H1 (cell line): Measurements from ENCODE around the gene ASTN2. TPM values are rescaled to one million over a fixed set of nuclear protein-coding genes. Genes with fewer than 3 reads are reported as not detected.

Experiments
- CTCF ChIA-PET: fragments of 300-600 bp; sonication (Branson Sonifier 250); formaldehyde crosslinking; loops from one replicate; lab custom pipeline; 2021; ENCODE audit not compliant: partially characterized antibody; lab: Charles Lee
- POLR2A ChIA-PET: fragments of 300-600 bp; sonication (Branson Sonifier 250); formaldehyde crosslinking; loops from one replicate; lab custom pipeline; 2021; ENCODE audit warnings: inconsistent platforms; ENCODE audit not compliant: partially characterized antibody; lab: Charles Lee
- DNase-seq, 2 experiments: peaks; one replicate each; pipeline versions ENCODE4 v3.0.0 to v3.0.0-alpha.2; 2010 to 2022; ENCODE audit warnings: low spot score in 2 of 2, low read depth in 1 of 2, mixed read lengths in 1 of 2
- FAIRE-seq: peaks from 2 replicates; lab custom pipeline; 2011; peaks lifted over from hg19 to GRCh38; lab: Jason Lieb, UNC
- H2AFZ ChIP-seq: 2 replicates; pipeline ENCODE4 v1.8.1; 2012; ENCODE audit warnings: low read length, inconsistent platforms
- H2AK5ac ChIP-seq: 2 replicates; pipeline ENCODE4 v1.6.1; 2013; ENCODE audit warnings: low read depth, low read length
- H2BK120ac ChIP-seq: replicated peaks from 2 replicates; pipeline ENCODE3; 2013; ENCODE audit warnings: low read depth, low read length, inconsistent platforms
- H2BK12ac ChIP-seq: 2 replicates; pipeline ENCODE4 v1.6.1; 2013; ENCODE audit warnings: low read depth, low read length
- H2BK15ac ChIP-seq: 2 replicates; pipeline ENCODE4 v1.6.1; 2013; ENCODE audit warnings: low read length
- H2BK20ac ChIP-seq: 2 replicates; pipeline ENCODE4 v1.6.1; 2013; ENCODE audit warnings: low read length
- H2BK5ac ChIP-seq: 2 replicates; pipeline ENCODE4 v1.6.1; 2013; ENCODE audit warnings: low read depth, low read length
- H3K14ac ChIP-seq: 2 replicates; pipeline ENCODE4 v1.6.1; 2013; ENCODE audit warnings: inconsistent platforms; ENCODE audit not compliant: insufficient read length
- H3K18ac ChIP-seq: 2 replicates; pipeline ENCODE4 v1.6.1; 2013; ENCODE audit warnings: low read length; ENCODE audit errors: extremely low read depth
- H3K23ac ChIP-seq: 2 replicates; pipeline ENCODE4 v1.6.1; 2013; ENCODE audit warnings: inconsistent platforms; ENCODE audit not compliant: insufficient read length
- H3K23me2 ChIP-seq: 2 replicates; pipeline ENCODE4 v1.6.1; 2013; ENCODE audit warnings: low read depth, low read length
- H3K27ac ChIP-seq: 2 replicates; pipeline ENCODE4 v1.6.1; 2011; ENCODE audit warnings: low read depth, low read length, inconsistent platforms
- H3K27me3 ChIP-seq, 4 experiments: replicated peaks in 1 of 4; 1 replicate in 1 of 4; 2 replicates in 3 of 4; pipeline versions ENCODE4 v1.6.1 to v1.8.1; 2011 to 2013; ENCODE audit warnings: low read length in 3 of 4, mild to moderate bottlenecking in 3 of 4, inconsistent platforms in 2 of 4, mixed read lengths in 2 of 4, moderate library complexity in 1 of 4; ENCODE audit not compliant: control insufficient read depth in 3 of 4, insufficient read depth in 3 of 4; ENCODE audit errors: extremely low read depth in 1 of 4
- H3K36me3 ChIP-seq, 4 experiments: 2 replicates each; pipeline versions ENCODE4 v1.6.1 to v1.8.1; 2011 to 2013; ENCODE audit warnings: mild to moderate bottlenecking in 4 of 4, low read length in 3 of 4, moderate library complexity in 2 of 4, control low read depth in 1 of 4, inconsistent platforms in 1 of 4; ENCODE audit not compliant: insufficient read depth in 4 of 4, control insufficient read depth in 2 of 4
- H3K4ac ChIP-seq: replicated peaks from 2 replicates; pipeline ENCODE3; 2013; ENCODE audit warnings: low read length, low read depth, mixed read lengths, inconsistent platforms; ENCODE audit not compliant: insufficient read length
- H3K4me1 ChIP-seq, 4 experiments: replicated peaks in 1 of 4; 1 replicate in 1 of 4; 2 replicates in 3 of 4; pipeline versions ENCODE4 v1.6.1 to v1.8.1; 2011 to 2013; ENCODE audit warnings: low read length in 3 of 4, inconsistent platforms in 2 of 4, mixed read lengths in 1 of 4; ENCODE audit not compliant: insufficient read depth in 4 of 4, control insufficient read depth in 3 of 4
- H3K4me2 ChIP-seq, 2 experiments: 2 replicates each; pipeline versions ENCODE4 v1.6.1 to v1.8.1; 2011 to 2013; ENCODE audit warnings: low read depth in 2 of 2, low read length in 2 of 2, control low read depth in 1 of 2, inconsistent platforms in 1 of 2, mild to moderate bottlenecking in 1 of 2; ENCODE audit not compliant: insufficient read depth in 1 of 2
- H3K4me3 ChIP-seq, 4 experiments: fragments of 200-600, 300-600 bp in 1 of 4; sonication (generic), shearing (Covaris generic), sonication (Bioruptor Twin) in 1 of 4; 2 replicates each; pipeline versions ENCODE4 v1.5.1 to v1.8.1; 2011 to 2016; ENCODE audit warnings: low read length in 4 of 4, low read depth in 3 of 4, control low read depth in 2 of 4, inconsistent platforms in 2 of 4, mild to moderate bottlenecking in 2 of 4, mixed read lengths in 1 of 4, moderate library complexity in 1 of 4; ENCODE audit not compliant: insufficient read depth in 2 of 4; ENCODE audit errors: extremely low read depth in 1 of 4
- H3K56ac ChIP-seq: replicated peaks from 2 replicates; pipeline ENCODE3; 2013; ENCODE audit warnings: low read depth, mild to moderate bottlenecking, mixed read lengths, low read length, inconsistent platforms; ENCODE audit not compliant: insufficient read length
- H3K79me1 ChIP-seq: 2 replicates; pipeline ENCODE4 v1.6.1; 2013; ENCODE audit warnings: low read depth, low read length, control low read depth
- H3K79me2 ChIP-seq, 2 experiments: 2 replicates each; pipeline versions ENCODE4 v1.6.1 to v1.8.1; 2012 to 2013; ENCODE audit warnings: low read length in 2 of 2, mild to moderate bottlenecking in 2 of 2, inconsistent platforms in 1 of 2; ENCODE audit not compliant: insufficient read depth in 2 of 2, control insufficient read depth in 1 of 2
- H3K9ac ChIP-seq, 4 experiments: replicated peaks in 1 of 4; 1 replicate in 1 of 4; 2 replicates in 3 of 4; pipeline versions ENCODE4 v1.6.1 to v1.8.1; 2011 to 2013; ENCODE audit warnings: low read depth in 3 of 4, low read length in 3 of 4, control low read depth in 2 of 4, mild to moderate bottlenecking in 2 of 4, moderate library complexity in 2 of 4, inconsistent platforms in 1 of 4; ENCODE audit errors: extremely low read depth in 1 of 4
- H3K9me3 ChIP-seq, 2 experiments: 2 replicates each; pipeline versions ENCODE4 v1.6.1 to v1.8.1; 2012 to 2013; ENCODE audit warnings: mild to moderate bottlenecking in 2 of 2, moderate library complexity in 2 of 2, control low read depth in 1 of 2, inconsistent platforms in 1 of 2, low read depth in 1 of 2, low read length in 1 of 2, mixed read lengths in 1 of 2; ENCODE audit not compliant: insufficient read depth in 2 of 2
- H4K20me1 ChIP-seq, 2 experiments: replicated peaks in 1 of 2; 2 replicates each; pipeline versions ENCODE3 to v1.8.1; 2011 to 2013; ENCODE audit warnings: inconsistent platforms in 2 of 2, low read length in 2 of 2, mild to moderate bottlenecking in 1 of 2; ENCODE audit not compliant: insufficient read depth in 2 of 2, control insufficient read depth in 1 of 2
- H4K5ac ChIP-seq: 2 replicates; pipeline ENCODE4 v1.6.1; 2013; ENCODE audit warnings: low read length, low read depth, mixed read lengths, inconsistent platforms; ENCODE audit not compliant: insufficient read length
- H4K8ac ChIP-seq: 2 replicates; pipeline ENCODE4 v1.8.0; 2013; ENCODE audit warnings: mild to moderate bottlenecking, moderate library complexity, low read length, inconsistent platforms; ENCODE audit not compliant: insufficient read depth; ENCODE audit errors: extremely low read depth
- H4K91ac ChIP-seq: replicated peaks from 2 replicates; pipeline ENCODE3; 2013; ENCODE audit warnings: low read length, mixed read lengths, inconsistent platforms; ENCODE audit not compliant: insufficient read length
- ASH2L ChIP-seq: fragments of 200-600, 300-600 bp; sonication (generic); IDR thresholded peaks from one replicate; pipeline ENCODE4 v1.7.1; 2017; ENCODE audit warnings: low read length
- BCL11A ChIP-seq, 2 experiments: IDR thresholded peaks; one replicate each; pipeline ENCODE4 v1.6.1; 2011; ENCODE audit warnings: low read depth in 2 of 2, low read length in 2 of 2, mild to moderate bottlenecking in 2 of 2
- CBX5 ChIP-seq: fragments of 300-800, 300-1000 bp; sonication (generic); IDR thresholded peaks from 2 replicates; pipeline ENCODE4 v1.7.1; 2016; ENCODE audit warnings: antibody characterized with exemption, low read length, low read depth
- EGR1 ChIP-seq: IDR thresholded peaks from 2 replicates; pipeline ENCODE4 v1.6.1; 2011; ENCODE audit warnings: low read depth, low read length, borderline replicate concordance
- EZH2 ChIP-seq: fragments of 200-600 bp; sonication (generic); IDR thresholded peaks from 2 replicates; pipeline ENCODE4 v1.7.1; 2012; ENCODE audit warnings: low read depth, mild to moderate bottlenecking, moderate library complexity, low read length, inconsistent platforms; ENCODE audit not compliant: severe bottlenecking
- KDM4A ChIP-seq: IDR thresholded peaks from one replicate; pipeline ENCODE4 v1.7.1; 2012; ENCODE audit warnings: low read depth, mild to moderate bottlenecking, moderate library complexity, low read length, inconsistent platforms; ENCODE audit not compliant: severe bottlenecking
- MAFK ChIP-seq: IDR thresholded peaks from 2 replicates; pipeline ENCODE4 v1.6.1; 2012; ENCODE audit warnings: low read depth, mild to moderate bottlenecking, improper control_type of control experiment, low read length
- POLR2A ChIP-seq, 2 experiments: IDR thresholded peaks; 1 replicate in 1 of 2; 2 replicates in 1 of 2; pipeline ENCODE4 v1.6.1; 2011; ENCODE audit warnings: low read depth in 2 of 2, low read length in 2 of 2, mild to moderate bottlenecking in 2 of 2; ENCODE audit errors: control extremely low read depth in 1 of 2
- RAD21 ChIP-seq, 2 experiments: IDR thresholded peaks in 1 of 2; conservative IDR thresholded peaks in 1 of 2; 2 replicates each; pipeline ENCODE4 v1.6.1; 2011; ENCODE audit warnings: low read depth in 2 of 2, low read length in 2 of 2, improper control_type of control experiment in 1 of 2, inconsistent platforms in 1 of 2, mild to moderate bottlenecking in 1 of 2, moderate library complexity in 1 of 2
- RNF2 ChIP-seq: fragments of 200-900, 300-1000 bp; sonication (generic); IDR thresholded peaks from 2 replicates; pipeline ENCODE4 v1.7.1; 2016; ENCODE audit warnings: borderline replicate concordance, low read depth, mild to moderate bottlenecking, antibody characterized with exemption, low read length; ENCODE audit not compliant: poor library complexity, severe bottlenecking; ENCODE audit errors: missing control alignments
- SIRT6 ChIP-seq: IDR thresholded peaks from one replicate; pipeline ENCODE4 v1.7.1; 2012; ENCODE audit warnings: low read length, inconsistent platforms
- TAF1 ChIP-seq: IDR thresholded peaks from 2 replicates; pipeline ENCODE4 v1.6.1; 2011; ENCODE audit warnings: mild to moderate bottlenecking, low read depth, low read length
- ZNF274 ChIP-seq: IDR thresholded peaks from 2 replicates; pipeline ENCODE4 v1.7.0; 2012; ENCODE audit warnings: low read length, borderline replicate concordance; ENCODE audit errors: extremely low read depth
- WGBS, 2 experiments: shearing (Covaris generic) in 1 of 2; methylation state at CpG; one replicate each; pipeline versions ENCODE4 v1.1.6 to v1.1.7; 2013 to 2015; ENCODE audit warnings: low lambda C conversion rate in 2 of 2, mixed read lengths in 2 of 2, inconsistent platforms in 1 of 2, low coverage in 1 of 2, missing lambda C conversion rate in 1 of 2; ENCODE audit not compliant: insufficient replicate concordance in 2 of 2, insufficient coverage in 1 of 2, insufficient read length in 1 of 2; ENCODE audit errors: extremely low coverage in 1 of 2, missing lambda C conversion rate in 1 of 2; 5-methylcytosine and 5-hydroxymethylcytosine counted together
- polyA plus RNA-seq, 7 experiments: library from polyadenylated mRNA; depleted of rRNA in 3 of 7; stranded (reverse) in 5 of 7; unstranded in 2 of 7; fragments of >200 nt in 5 of 7; fragments of 200-250 nt in 2 of 7; gene quantifications; 1 replicate in 5 of 7; 2 replicates in 1 of 7; 4 replicates in 1 of 7; pipeline versions ENCODE4 v1.2.1 to v1.2.3, GENCODE V29; 2011 to 2013; ENCODE audit warnings: missing spikeins in 2 of 7, mixed read lengths in 2 of 7
- total RNA-seq: library from RNA; stranded (reverse); fragmentation: NEBNext Ultra II Directional; extraction: Animal tissue kit (Norgen Biotek cat#: 25700); gene quantifications from 2 replicates; pipeline ENCODE4 v1.2.1, GENCODE V29; 2021
- TF ChIP-seq, protein P1 (sequence below): IDR thresholded peaks from 2 replicates; pipeline ENCODE4 v1.6.1; 2012; ENCODE audit warnings: inconsistent platforms

The ASTN2 gene
- total and polyA plus RNA-seq, 2 of the 8 experiments (the other 6 are each of a cell fraction or from before 2014, with no cell fraction given): 8.2 to 13.7 TPM

DNA sequence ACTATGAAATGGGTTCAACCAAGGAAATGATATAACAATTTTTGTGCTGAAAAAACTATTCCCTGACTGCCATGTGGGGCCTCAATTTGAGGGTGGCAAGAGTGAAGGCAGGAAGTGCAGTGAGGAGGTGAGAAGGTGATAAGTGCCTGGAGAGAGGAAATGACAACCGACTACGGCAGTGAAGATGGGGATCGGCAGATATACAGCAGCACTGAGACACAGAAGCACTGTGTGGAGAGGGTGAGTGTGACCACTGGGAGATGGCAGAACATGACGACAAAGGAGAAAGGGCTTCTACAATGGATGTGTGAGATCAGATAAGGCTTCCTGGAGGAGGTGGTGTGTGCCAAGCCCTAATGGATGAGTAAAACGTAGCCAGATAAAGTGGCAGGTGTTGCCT lies 456.0 kb downstream of the ASTN2 start:
- Histone ChIP-seq H3K56ac (no peak overlapping the region), H2BK15ac (0 out of 2 replicates have a peak overlapping the region, but pooled peaks have one; percentile 21), H3K9ac (no peak overlapping the region), H3K23ac (no peak overlapping the region), H3K4ac (no peak overlapping the region), H2AFZ (no peak overlapping the region), H4K5ac (no peak overlapping the region), H2BK120ac (no peak overlapping the region), H3K14ac (no peak overlapping the region), H2BK5ac (no peak overlapping the region), H3K23me2 (no peaks in the 10 kb centered on the region), H2BK20ac (no peak overlapping the region), H3K18ac (no peak overlapping the region), H4K8ac (no peak overlapping the region), H3K4me3 (no peak overlapping the region), H4K20me1 (no peaks in the 10 kb centered on the region), H3K79me1 (no peaks in the 10 kb centered on the region), H3K4me2 (no peak overlapping the region), H2BK12ac (peak overlapping the region; percentile 5; the same call in 1 of the 2 replicates), H3K9me3 (no peaks in the 10 kb centered on the region), H3K27me3 (no peaks in the 10 kb centered on the region; a peak in 1 of 7 replicates), H3K36me3 (no peaks in the 10 kb centered on the region), H4K91ac (no peak overlapping the region), H3K79me2 (no peaks in the 10 kb centered on the region), H3K4me1 (no peaks in the 10 kb centered on the region), H3K27ac (no peak overlapping the region), H2AK5ac (peak overlapping the region; percentile 19; the same call in 1 of the 2 replicates)
- POLR2A ChIA-PET: no interaction called here
- FAIRE-seq: no peak
- CTCF ChIA-PET: interaction anchor here (1.3 kb wide), 1 partner anchor 98 kb away, joined by 5 read pairs; no protein-coding TSS in a partner anchor
- DNase-seq: no peak
- WGBS, 2 experiments: 92% methylated on average over 5 of the region's 5 CpGs; no CpG with 5 or more reads in 1 of the 2 experiments
- TF ChIP-seq CBX5: no peak
- TF ChIP-seq ASH2L: no peak
- no peak for TF ChIP-seq BCL11A (IDR thresholded peaks at IDR 0.05; ENCODE audit: low read depth in 2 of 2, low read length in 2 of 2)
- TF ChIP-seq RAD21 (IDR thresholded peaks at IDR 0.05 in 1 of 2, conservative IDR thresholded peaks at IDR 0.05 in 1 of 2; ENCODE audit: low read depth in 2 of 2, low read length in 2 of 2): no peak
- no peak for TF ChIP-seq EZH2
- no peak for TF ChIP-seq MAFK
- no peak for TF ChIP-seq TAF1
- TF ChIP-seq SIRT6: no peak
- no peak for TF ChIP-seq ZNF274
- TF ChIP-seq, protein P1, sequence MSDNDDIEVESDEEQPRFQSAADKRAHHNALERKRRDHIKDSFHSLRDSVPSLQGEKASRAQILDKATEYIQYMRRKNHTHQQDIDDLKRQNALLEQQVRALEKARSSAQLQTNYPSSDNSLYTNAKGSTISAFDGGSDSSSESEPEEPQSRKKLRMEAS: no peak
- no peak for TF ChIP-seq RNF2
- TF ChIP-seq POLR2A (IDR thresholded peaks at IDR 0.05; ENCODE audit: control extremely low read depth in 1 of 2, low read depth in 2 of 2, low read length in 2 of 2): no peak
- no peak for TF ChIP-seq KDM4A
- TF ChIP-seq EGR1: no peak
